NT2/D1 (cell line): ENCODE results near the gene TSSK1B.

Source experiments
- YY1 ChIP-seq: IDR thresholded peaks from 2 replicates; pipeline ENCODE4 v1.6.1; 2011; ENCODE audit not compliant: insufficient read length, insufficient read depth
- ZNF274 ChIP-seq: IDR thresholded peaks from 2 replicates; pipeline ENCODE4 v1.6.1; 2011; ENCODE audit warnings: mild to moderate bottlenecking, low read depth, low read length

DNA sequence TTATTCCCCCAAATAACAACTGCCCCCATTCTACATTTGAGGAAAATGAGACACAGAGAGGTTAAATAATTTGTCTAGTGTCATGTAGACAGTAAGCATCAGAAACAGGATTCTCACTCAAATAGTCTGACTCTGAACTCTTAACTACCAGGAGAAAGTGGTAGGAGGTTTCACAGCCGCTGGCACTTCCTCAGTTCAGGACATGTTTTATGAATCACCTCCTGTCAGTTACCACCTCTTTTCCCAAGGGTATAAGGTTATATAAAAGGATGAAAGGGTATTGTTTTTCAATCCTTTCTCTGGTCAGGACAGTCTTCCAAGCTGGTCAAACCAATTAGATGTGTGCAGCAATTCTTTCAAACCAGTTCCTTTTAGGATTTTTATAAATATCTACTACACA, 52.1 kb downstream of the TSSK1B start:
- no peak for TF ChIP-seq YY1
- TF ChIP-seq ZNF274: no peak
